ENCODE data around the gene PREX1.

PREX1 gene

GRCh38 chr20:48632017-48632824, 195.6 kb downstream of the PREX1 start:
- DNase-seq (ENCODE audit: low read depth), result no peak

- no peak for DNase-seq (ENCODE audit: low read depth)
These were observed 196.4 kb downstream of the PREX1 start for GRCh38 chr20:48631114-48632016.

DNA sequence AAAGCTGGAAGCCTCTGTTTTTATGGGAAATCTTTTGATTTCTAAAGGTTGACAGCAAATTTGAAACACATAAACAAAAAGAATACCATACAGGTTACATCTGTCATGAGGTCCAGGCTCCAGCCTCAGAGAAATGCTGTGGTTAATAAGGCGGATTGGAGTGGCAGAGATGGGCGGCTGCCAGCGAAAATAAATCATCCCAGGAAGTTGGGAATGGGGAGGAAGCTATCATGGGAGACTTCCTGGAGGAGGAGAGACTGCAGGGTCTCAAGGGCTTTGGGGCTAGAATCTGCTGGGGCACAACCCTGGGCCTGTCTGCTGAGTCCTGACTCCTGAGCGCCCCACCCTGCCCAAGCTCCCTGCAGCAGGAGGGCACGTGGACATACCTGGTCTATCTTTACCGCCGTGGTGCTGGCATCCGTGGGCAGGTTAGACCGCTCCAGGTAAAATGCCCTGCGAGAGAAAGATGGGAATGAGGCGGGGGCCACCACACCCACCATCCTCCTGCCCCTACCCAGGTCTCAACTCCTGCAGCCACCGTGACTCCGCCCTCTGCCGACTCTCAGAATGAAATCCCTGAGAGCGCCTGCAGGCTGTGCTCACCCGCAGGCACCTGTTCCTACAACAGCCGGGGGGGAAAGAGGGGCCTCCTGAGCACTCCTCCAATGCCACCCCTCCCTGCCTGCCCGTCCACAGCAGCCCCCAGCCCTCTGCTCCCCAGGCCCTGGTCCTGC, 197.3 kb downstream of the PREX1 start:
- DNase-seq (ENCODE audit: low read depth), result no peak

DNA sequence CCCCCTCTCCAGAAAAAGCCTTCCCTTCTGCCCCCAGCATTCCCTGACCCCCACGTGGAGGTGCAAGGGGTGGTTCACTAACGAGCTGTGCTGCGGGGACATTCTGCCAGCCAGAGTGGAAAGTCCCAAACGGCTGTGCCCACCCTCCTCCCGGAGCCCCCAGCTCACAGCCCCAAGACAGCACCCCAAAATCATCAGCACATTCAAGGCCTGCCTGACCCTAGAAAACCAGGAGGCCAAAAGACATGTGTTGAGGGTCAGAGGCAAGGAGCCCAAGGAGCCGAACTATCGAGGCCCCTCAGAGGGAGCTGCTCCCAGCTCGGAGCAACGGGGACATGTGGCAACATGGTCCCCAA, 197.9 kb downstream of the PREX1 start:
- no peak for DNase-seq (ENCODE audit: low read depth)

DNA sequence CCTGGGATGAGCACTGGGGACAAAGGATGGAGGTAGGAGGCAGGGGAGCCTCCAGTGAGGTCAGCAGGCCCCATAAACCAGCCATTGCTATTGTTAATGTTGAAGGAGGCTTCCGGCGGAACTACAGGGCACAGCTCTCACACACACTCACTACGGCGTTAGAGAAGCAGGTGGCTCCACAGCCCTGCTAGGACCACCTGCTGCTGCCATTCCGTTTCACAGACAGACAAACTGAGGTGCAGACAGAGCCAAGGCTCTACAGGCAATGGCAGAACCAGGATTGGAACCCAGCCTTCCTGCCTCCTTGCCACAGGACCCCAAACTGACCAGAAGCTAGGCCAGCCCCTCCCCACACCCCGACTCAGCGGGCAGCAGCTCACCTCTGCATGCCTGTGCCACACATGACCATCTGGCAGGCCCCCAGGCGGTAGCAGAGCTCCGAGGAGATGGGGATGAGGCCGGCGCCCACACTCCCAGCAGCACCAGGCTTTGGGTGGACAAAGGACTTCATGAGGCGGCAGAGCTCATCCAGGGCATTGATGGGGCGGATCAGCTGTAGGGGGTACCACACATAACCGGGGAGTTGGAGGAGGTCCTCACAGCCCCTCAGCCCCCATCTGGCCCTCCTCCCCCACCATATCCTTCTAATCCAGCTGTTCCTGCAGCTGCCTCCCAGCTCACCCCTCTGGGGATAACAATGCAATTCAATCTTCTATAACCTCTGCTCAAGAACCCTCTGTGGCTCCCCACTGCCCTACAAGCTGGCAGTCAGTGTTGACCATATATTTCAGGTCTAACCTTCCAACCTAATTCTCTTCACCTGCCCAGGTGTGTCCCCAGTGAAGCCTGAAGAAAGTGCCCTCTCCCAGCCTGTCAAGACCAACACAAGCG, 198.5 kb downstream of the PREX1 start:
- DNase-seq (ENCODE audit: low read depth), result no peak

- no peak for DNase-seq (ENCODE audit: low read depth)
These were observed 200.1 kb downstream of the PREX1 start for GRCh38 chr20:48627737-48628128.

DNA sequence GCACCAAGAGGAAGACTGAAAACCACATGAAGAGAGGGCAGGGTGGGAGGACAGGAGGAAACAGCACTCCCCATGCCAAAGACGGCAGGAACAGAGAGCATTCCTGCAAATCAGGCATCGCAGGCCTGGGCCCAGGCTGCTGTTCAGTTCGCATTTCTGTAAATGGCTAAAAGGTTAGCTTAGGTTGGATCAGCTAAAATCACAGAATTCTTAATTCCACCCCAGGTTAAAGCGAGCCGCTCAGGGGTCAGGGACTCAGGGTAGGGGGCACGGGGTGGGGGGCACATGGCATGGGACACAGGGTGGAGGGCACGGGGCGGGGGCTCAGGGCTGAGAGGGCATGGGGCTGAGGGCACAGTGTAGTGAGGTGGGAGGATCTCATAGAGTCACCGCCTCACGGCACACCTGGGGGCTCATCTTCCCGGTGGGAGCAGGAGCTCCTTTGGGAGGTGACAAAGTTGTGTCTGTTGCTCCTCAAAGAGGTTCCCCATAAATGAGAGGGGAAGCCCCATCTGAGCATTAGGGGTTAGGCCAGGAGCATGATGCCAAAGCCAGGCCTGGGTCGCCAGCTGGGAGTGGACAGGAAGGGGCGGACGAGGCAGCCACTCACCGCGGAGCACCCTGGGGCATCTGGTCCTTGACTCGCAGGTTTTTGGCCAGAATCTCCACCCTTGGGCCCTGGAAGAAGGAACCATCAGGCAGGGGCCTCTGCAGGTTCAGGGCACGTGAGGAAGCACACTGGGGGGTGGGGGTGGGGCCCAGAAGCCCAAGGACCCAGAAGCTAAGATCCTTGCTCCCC, 200.7 kb downstream of the PREX1 start:
- no peak for DNase-seq (ENCODE audit: low read depth)

GRCh38 chr20:48626226-48626937, 201.4 kb downstream of the PREX1 start:
- no peak for DNase-seq (ENCODE audit: low read depth)

DNA sequence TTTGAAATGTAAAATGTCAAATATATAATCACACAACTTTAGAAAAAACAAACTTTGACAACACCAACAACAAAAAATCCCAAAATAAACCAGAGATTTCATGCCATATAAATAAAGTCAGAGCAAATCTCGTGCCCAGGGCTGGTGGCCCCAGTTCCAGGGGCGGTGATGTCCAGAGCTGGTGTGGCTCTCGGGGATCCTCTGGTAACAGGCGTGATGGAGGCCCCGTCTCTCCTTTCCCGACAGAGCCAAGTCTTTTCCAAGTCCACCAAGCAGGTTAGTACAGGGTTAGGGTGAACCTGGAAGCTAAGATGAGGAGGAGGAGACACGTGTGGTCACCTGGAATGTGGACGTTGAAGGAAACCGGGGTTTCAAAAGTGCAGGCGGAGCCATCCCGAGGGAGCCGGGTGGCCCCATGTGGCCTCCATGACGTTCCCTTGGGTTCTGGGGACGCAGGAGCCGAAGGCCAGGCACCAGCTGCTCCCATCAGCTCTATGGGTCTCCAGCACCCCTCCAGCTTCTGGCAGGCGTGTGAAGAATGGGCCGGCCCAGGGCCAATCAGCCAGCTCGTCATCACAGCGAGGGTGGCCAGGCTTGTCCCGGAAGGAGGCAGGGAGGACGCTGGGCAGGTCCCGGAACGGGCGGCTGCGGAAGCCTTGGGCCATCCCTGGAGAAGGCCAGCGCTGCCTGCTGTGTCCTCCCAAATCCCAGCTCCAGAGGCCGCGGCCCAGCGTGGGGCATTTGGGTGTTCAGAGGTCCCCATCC, 202.5 kb downstream of the PREX1 start:
- no peak for DNase-seq (ENCODE audit: low read depth)

DNA sequence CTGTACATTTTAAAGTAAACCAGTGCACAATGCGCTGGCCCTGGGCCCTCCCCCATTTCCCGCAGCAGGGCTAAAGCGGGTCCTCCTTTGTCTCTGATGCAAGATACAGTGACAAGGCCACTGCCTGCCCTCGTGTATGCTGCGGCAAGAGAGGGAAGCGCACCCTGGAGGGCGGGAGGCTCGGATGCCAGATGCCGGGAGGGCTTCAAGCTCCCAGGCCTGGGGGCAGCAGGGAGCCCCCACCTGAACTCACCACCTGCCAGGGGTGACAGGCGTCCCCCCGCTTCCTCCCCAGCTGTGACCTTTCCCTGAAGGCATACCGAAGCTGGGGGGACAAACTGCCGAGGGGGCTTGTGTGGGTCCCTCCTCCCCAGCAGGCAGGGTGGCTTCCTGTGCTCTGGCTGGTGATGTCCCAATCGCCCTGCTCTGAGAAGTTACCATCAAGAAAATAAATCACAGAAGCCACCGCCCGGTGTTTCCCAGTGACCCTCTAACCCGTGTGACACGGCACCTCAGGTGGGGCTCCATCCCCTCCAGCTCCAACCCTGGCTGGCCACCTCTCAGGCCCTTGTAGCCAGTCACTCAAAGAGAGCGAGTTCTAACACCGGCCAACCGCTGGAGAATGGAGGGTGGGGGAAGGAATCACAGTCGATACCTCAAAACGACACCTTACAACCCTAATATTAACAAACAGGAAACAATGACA, 203.3 kb downstream of the PREX1 start:
- no peak for DNase-seq (ENCODE audit: low read depth)

DNA sequence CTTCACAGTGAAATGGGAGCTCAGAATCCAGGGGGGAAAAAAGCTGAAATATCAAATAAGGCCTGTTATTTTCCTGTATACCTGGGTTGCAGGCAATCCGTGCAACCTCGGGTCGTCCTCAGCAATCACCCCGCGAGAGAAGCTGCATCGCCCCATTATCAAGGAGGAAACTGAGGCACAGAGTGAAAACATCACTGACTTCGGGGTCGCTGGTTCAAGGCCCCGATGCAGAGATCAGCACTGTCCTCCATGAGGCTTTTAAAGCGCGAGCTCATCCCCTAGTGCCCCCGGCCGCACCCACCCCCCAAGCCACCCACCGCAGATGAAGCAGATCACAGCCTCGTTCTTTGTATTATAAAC, 203.9 kb downstream of the PREX1 start:
- DNase-seq (ENCODE audit: low read depth), result no peak

- no peak for DNase-seq (ENCODE audit: low read depth)
These were observed 204.5 kb downstream of the PREX1 start for GRCh38 chr20:48623176-48623905.

DNA sequence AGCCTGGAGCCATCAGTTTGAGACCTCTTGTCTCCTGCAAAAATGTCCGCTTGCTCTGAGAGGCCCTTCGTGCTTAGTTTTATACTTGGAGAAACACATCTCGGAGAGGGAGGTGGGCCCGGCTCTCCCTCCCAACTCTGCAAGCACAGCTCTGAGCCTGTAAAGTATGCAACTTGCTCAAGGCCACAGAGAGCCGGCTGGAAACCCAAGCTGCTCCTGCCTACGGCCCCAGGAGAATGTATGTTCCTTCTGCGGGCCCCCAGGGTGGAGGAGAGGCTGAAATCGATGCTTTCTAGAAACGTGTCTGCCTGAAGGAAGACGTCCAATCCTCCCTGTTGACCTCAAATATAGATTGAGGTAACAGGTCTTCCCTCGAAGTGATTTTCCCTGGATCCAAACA, 205.4 kb downstream of the PREX1 start:
- DNase-seq (ENCODE audit: low read depth), result no peak

- no peak for DNase-seq (ENCODE audit: low read depth)
These were observed 206.3 kb downstream of the PREX1 start for GRCh38 chr20:48621376-48622078.

DNA sequence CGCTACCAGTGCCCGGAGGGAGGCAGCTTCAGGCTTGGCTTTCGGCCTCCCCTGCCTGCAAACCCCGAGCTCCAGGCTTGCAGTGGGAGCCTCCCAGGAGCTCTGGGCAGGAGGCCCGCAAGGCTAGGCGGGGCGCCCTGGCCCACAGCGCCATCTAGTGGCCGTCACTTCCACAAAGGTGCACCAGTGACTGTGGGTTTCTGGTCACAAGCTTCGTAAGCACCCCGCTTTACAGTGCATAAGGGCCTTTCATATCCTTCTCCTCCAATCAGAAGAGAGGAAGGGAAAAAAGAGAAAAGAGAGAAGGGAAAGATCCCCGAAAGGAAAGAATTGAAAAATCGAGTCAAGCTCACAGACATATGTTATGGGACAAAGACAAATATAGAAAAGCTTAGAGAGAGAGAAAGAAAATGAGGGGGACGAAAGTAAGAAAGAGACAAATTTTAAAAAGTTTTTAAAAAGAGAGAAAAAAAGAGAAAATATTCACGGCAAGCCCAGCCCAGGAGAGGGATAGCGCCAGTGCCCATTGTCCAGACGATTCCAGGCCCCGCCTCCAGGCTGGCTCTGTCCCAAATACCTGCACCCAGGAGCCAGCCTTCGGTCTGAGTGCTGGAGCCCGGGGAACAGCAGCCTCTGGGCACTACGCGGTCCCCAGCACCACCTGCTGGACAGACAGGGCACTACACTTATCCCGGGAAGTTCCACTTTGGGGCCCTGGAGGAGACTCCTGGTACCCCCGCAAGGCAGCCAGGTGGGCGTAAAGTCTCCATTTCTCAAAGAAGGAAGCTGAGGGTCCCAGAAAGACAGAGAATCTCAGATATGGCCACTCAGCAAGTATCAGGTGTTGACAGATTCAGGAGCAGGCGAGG, 207.1 kb downstream of the PREX1 start:
- peak; percentile 40 for DNase-seq (ENCODE audit: low read depth)

GRCh38 chr20:48620154-48620506, 207.7 kb downstream of the PREX1 start:
- DNase-seq (ENCODE audit: low read depth), result no peak
